Parathyroid adenoma (tissue), 2 donors: ENCODE data around the gene POLDIP2.

Experiments
- H2AFZ ChIP-seq: fragments of 300-600 bp; sonication (generic); one replicate; pipeline ENCODE4 v1.7.0; 2017; ENCODE audit warnings: antibody characterized with exemption, mild to moderate bottlenecking
- H3K27ac ChIP-seq: fragments of 300-600 bp; sonication (generic); one replicate; pipeline ENCODE4 v1.7.0; 2017
- H3K27me3 ChIP-seq: fragments of 300-600 bp; sonication (generic); one replicate; pipeline ENCODE4 v1.7.0; 2017; ENCODE audit warnings: low read length; ENCODE audit not compliant: control insufficient read depth, insufficient read depth
- H3K36me3 ChIP-seq: fragments of 300-600 bp; sonication (generic); one replicate; pipeline ENCODE4 v1.7.0; 2017; ENCODE audit warnings: low read length; ENCODE audit not compliant: control insufficient read depth, insufficient read depth
- H3K4me1 ChIP-seq: fragments of 300-600 bp; sonication (generic); one replicate; pipeline ENCODE4 v1.7.0; 2017; ENCODE audit warnings: control low read depth
- H3K4me2 ChIP-seq: fragments of 300-600 bp; sonication (generic); one replicate; pipeline ENCODE4 v1.7.0; 2017; ENCODE audit warnings: low read length
- H3K4me3 ChIP-seq: fragments of 300-600 bp; sonication (generic); one replicate; pipeline ENCODE4 v1.7.0; 2017; ENCODE audit warnings: low read depth, low read length
- H3K79me2 ChIP-seq: fragments of 300-600 bp; sonication (generic); one replicate; pipeline ENCODE4 v1.7.0; 2017; ENCODE audit warnings: control low read depth
- H3K9ac ChIP-seq: fragments of 300-600 bp; sonication (generic); one replicate; pipeline ENCODE4 v1.7.0; 2017; ENCODE audit warnings: mild to moderate bottlenecking
- H3K9me3 ChIP-seq: fragments of 300-600 bp; sonication (generic); one replicate; pipeline ENCODE4 v1.7.0; 2017; ENCODE audit warnings: low read length; ENCODE audit not compliant: control insufficient read depth
- TF ChIP-seq, protein P1 (sequence below): fragments of 300-600 bp; sonication (generic); IDR thresholded peaks from one replicate; pipeline ENCODE4 v1.7.0; 2017; ENCODE audit warnings: antibody characterized with exemption, mild to moderate bottlenecking
- donor health status: primary hyperparathyroidism.

POLDIP2 gene

DNA sequence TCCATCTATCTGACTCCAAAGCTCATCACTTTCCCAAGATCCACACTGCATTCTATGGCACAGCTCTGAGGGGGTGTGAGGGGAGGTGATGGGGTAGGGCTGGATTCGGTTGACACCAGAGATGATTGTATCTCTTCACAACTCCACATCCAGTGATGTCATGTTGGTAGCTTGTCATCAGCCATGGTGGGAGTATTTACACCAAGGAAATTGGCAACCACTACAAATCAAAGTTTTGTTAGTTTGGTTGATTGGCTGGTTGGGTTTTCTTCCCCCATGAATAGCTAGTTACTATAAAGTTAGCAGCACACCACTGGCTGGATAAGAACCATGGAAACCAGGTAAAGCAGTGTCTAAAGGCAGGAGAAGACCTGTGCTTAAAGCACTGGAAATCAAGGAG, 33.7 kb upstream of the POLDIP2 start:
- Histone ChIP-seq H3K4me3 (no peak overlapping the region), H3K4me1 (no peaks in the 10 kb centered on the region), H3K4me2 (no peak overlapping the region), H3K79me2 (no peaks in the 10 kb centered on the region), H3K27me3 (no peaks in the 10 kb centered on the region), H3K9me3 (no peaks in the 10 kb centered on the region), H2AFZ (no peak overlapping the region), H3K36me3 (no peaks in the 10 kb centered on the region), H3K27ac (no peak overlapping the region), H3K9ac (no peak overlapping the region)
- TF ChIP-seq, protein P1, sequence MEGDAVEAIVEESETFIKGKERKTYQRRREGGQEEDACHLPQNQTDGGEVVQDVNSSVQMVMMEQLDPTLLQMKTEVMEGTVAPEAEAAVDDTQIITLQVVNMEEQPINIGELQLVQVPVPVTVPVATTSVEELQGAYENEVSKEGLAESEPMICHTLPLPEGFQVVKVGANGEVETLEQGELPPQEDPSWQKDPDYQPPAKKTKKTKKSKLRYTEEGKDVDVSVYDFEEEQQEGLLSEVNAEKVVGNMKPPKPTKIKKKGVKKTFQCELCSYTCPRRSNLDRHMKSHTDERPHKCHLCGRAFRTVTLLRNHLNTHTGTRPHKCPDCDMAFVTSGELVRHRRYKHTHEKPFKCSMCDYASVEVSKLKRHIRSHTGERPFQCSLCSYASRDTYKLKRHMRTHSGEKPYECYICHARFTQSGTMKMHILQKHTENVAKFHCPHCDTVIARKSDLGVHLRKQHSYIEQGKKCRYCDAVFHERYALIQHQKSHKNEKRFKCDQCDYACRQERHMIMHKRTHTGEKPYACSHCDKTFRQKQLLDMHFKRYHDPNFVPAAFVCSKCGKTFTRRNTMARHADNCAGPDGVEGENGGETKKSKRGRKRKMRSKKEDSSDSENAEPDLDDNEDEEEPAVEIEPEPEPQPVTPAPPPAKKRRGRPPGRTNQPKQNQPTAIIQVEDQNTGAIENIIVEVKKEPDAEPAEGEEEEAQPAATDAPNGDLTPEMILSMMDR: no peak

DNA sequence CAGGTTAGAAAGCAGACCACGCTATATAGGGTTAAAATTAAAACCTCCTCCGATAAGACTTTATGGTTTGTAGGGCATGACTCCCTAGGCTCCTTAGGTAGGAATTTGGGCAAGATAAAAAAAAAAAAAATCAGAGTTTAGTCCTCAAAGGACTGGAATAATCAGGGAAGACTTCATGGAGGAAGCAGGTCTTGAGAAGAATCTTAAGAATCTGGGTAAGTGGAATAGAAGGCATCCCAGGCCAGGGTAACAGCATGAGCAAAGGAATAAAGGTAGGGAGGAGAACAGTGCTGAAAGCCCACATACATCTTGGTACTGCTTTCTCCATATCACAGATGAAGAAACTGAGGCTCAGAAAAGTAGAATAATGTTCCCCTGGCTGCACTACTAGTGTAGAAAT, 33.2 kb upstream of the POLDIP2 start:
- Histone ChIP-seq H3K9ac (no peak overlapping the region), H3K9me3 (no peaks in the 10 kb centered on the region), H3K27ac (no peak overlapping the region), H3K79me2 (no peaks in the 10 kb centered on the region), H3K4me2 (no peak overlapping the region), H3K36me3 (no peaks in the 10 kb centered on the region), H2AFZ (no peak overlapping the region), H3K4me3 (no peak overlapping the region), H3K4me1 (no peaks in the 10 kb centered on the region), H3K27me3 (no peaks in the 10 kb centered on the region)
- TF ChIP-seq, protein P1: no peak

- H3K4me3 ChIP-seq: no peak overlapping the region
- no peak overlapping the region for H3K27ac ChIP-seq
- H3K79me2 ChIP-seq: no peaks in the 10 kb centered on the region
- H3K36me3 ChIP-seq: no peaks in the 10 kb centered on the region
- H2AFZ ChIP-seq: no peak overlapping the region
- H3K9me3 ChIP-seq: no peaks in the 10 kb centered on the region
- no peaks in the 10 kb centered on the region for H3K27me3 ChIP-seq
- H3K4me2 ChIP-seq: no peak overlapping the region
- H3K9ac ChIP-seq: no peak overlapping the region
- no peaks in the 10 kb centered on the region for H3K4me1 ChIP-seq
- TF ChIP-seq, protein P1: no peak
These were observed 32.8 kb upstream of the POLDIP2 start for GRCh38 chr17:28390141-28390540.

- H3K4me2 ChIP-seq: no peak overlapping the region
- no peak overlapping the region for H3K27ac ChIP-seq
- no peak overlapping the region for H3K4me3 ChIP-seq
- no peaks in the 10 kb centered on the region for H3K9me3 ChIP-seq
- peaks cover 8% of the 10 kb centered on the region for H3K79me2 ChIP-seq
- TF ChIP-seq, protein P1: no peak
- H3K4me1 ChIP-seq: no peaks in the 10 kb centered on the region
- H2AFZ ChIP-seq: no peak overlapping the region
- no peak overlapping the region for H3K9ac ChIP-seq
- no peaks in the 10 kb centered on the region for H3K27me3 ChIP-seq
- no peaks in the 10 kb centered on the region for H3K36me3 ChIP-seq
These were observed 30.8 kb upstream of the POLDIP2 start for GRCh38 chr17:28388106-28388505.

- H3K36me3 ChIP-seq: no peaks in the 10 kb centered on the region
- no peaks in the 10 kb centered on the region for H3K9me3 ChIP-seq
- no peaks in the 10 kb centered on the region for H3K27me3 ChIP-seq
- no peak overlapping the region for H2AFZ ChIP-seq
- H3K4me1 ChIP-seq: peaks cover 3% of the 10 kb centered on the region
- TF ChIP-seq, protein P1: no peak
- H3K4me2 ChIP-seq: no peak overlapping the region
- H3K27ac ChIP-seq: no peak overlapping the region
- H3K79me2 ChIP-seq: peaks cover 16% of the 10 kb centered on the region
- no peak overlapping the region for H3K9ac ChIP-seq
- H3K4me3 ChIP-seq: no peak overlapping the region
These were observed 29.1 kb upstream of the POLDIP2 start for GRCh38 chr17:28386391-28386790.
